ENCODE measurements around the gene AHNAK. TPM values are rescaled to one million over a fixed set of nuclear protein-coding genes. Genes with fewer than 3 reads are reported as not detected.
"Not testable (repeated sequence)": the region's sequence is repeated elsewhere in the genome, so short reads cannot be mapped to it uniquely, and the experiment has no call there.

The AHNAK gene
- total and polyA plus RNA-seq, 11 donors = 84.4 to 861 (median 384) TPM

DNA sequence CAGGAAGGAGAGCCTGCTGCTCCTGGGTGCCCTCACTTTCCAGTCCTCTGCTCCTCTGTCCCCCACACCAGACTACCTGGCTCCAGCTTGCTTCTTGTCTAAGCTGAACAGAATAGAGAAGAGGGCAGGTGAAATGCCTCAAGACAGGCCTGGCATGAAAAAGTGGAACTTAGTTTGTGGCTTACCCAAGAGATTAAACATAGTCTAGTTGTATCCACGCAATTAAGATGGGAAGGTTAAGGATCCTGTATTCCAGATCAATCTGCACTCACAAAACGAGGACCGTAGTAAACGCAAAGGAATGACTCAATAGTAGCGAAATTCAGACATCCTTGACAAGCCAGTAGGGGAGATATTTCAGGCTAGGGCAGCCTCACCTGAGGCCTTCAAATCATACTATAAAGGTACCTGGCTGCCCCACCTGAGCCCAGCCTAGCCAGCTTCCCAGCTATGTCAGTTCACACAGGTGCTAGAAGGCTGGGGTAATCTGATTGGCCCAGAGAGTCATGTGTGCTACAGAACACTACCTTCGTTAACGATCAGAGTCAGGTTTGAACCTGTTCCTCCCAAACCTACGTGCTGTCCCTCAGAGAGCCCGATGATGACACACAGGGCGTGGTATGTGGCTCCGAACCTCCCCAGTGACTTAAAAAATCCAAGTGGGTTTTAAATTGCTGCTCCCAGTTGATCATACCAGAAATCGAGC is 46.5 kb downstream of the AHNAK start:
- H3K27ac ChIP-seq = peak overlapping the region in 10 of 12 donors; percentile 31 to 90 (median 78)
- intact Hi-C loops (cut with DNase I) = loop anchor here in 4 of 10 donors (5.0 kb wide), 3 partner anchors 42 to 68 kb away; no protein-coding TSS in a partner anchor
- H3K36me3 ChIP-seq = no peaks in the 10 kb centered on the region
- H3K9me3 ChIP-seq = no peaks in the 10 kb centered on the region
- no peak overlapping the region for H3K4me3 ChIP-seq
- ATAC-seq = no peak
- no peak for DNase-seq
- peaks cover 0 to 64% (median 45%) of the 10 kb centered on the region in 12 donors for H3K4me1 ChIP-seq
- no peaks in the 10 kb centered on the region for H3K27me3 ChIP-seq
- TF ChIP-seq POLR2A (IDR thresholded peaks at IDR 0.05) = no peak
- TF ChIP-seq, protein P1, sequence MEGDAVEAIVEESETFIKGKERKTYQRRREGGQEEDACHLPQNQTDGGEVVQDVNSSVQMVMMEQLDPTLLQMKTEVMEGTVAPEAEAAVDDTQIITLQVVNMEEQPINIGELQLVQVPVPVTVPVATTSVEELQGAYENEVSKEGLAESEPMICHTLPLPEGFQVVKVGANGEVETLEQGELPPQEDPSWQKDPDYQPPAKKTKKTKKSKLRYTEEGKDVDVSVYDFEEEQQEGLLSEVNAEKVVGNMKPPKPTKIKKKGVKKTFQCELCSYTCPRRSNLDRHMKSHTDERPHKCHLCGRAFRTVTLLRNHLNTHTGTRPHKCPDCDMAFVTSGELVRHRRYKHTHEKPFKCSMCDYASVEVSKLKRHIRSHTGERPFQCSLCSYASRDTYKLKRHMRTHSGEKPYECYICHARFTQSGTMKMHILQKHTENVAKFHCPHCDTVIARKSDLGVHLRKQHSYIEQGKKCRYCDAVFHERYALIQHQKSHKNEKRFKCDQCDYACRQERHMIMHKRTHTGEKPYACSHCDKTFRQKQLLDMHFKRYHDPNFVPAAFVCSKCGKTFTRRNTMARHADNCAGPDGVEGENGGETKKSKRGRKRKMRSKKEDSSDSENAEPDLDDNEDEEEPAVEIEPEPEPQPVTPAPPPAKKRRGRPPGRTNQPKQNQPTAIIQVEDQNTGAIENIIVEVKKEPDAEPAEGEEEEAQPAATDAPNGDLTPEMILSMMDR (IDR thresholded peaks at IDR 0.05) = no peak
- WGBS, 4 donors = 84 to 89% (median 87%) methylated on average over 12 of the region's 12 CpGs

DNA sequence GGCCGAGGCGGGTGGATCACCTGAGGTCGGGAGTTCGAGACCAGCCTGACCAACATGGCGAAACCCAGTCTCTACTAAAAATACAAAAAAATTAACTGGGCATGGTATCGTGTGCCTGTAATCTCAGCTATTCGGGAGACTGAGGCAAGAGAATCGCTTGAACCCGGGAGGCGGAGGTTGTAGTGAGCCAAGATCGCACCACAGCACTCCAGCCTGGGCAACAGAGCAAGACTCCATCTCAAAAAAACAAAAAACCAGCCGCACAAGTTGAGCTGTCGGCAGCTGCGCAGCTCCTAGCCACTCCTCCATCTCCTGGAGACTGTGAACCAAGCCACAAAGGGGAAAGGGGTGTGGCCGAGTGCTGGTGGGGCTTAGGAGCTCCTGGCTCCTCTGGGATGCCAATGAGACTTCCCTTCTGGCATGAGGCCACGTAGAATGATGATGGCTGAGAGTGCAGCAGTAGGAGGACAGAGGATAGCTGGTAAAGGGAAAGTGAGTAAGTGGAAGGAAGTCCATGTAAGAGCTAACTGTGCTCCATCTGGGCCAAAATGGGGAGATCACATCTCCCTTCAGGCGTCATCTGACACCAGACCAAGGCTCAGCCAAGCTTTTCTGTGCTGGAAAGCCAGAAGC is 47.2 kb downstream of the AHNAK start:
- H3K36me3 ChIP-seq, H3K4me3 ChIP-seq, H3K27me3 ChIP-seq, H3K9me3 ChIP-seq: not testable (repeated sequence)
- ATAC-seq = peak; percentile 34 to 71 (median 58)
- DNase-seq = peak; percentile 46 to 75 (median 68)
- WGBS, 4 donors = 70 to 82% (median 80%) methylated on average over 17 of the region's 17 CpGs
- peaks cover 0 to 63% (median 38%) of the 10 kb centered on the region in 12 donors for H3K4me1 ChIP-seq
- H3K27ac ChIP-seq = peak overlapping the region in 10 of 12 donors; percentile 31 to 90 (median 77)
- intact Hi-C loops (cut with DNase I) = loop anchor here in 2 of 10 donors (5.0 kb wide), 2 partner anchors 43 to 63 kb away; no protein-coding TSS in a partner anchor

DNA sequence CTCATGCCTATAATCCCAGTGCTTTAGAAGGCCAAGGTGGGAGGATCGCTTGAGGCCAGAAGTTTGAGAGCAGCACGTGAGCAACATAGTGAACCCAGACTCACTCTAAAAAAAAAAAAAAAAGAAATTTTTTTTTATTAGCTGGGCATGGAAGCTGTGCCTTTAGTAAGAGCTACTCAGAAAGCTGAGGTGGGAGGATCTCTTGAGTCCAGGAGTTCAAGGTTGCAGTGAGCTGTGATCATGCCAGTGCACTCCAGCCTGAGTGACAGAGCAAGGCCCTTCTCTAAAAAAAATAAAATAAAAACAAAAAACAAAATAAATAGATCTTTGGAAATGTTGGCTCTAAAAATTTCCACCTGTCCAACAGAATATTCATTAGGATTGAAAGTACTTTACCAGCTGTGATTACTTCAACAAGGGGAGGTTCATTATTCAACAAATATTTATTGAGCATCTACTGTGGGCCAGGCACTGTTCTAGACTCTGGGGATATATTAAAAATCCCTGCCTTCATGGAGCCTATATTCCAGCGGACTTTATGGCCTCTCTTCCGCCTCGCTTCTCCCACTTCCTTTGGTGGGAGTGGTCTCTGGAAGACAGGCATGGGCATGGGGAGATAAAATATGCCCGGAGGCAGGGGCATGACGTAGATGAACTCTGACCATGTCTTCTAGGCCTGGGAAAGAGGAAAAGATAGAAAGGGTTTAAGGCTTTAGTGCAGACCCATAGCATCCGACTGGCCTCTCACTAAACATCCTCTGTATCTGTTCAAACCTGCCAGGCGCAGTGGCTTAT is 47.9 kb downstream of the AHNAK start:
- H3K36me3 ChIP-seq = no peaks in the 10 kb centered on the region
- H3K9me3 ChIP-seq = no peaks in the 10 kb centered on the region
- intact Hi-C loops (cut with DNase I) = loop anchor here in 2 of 10 donors (5.0 kb wide), 2 partner anchors 44 to 64 kb away; no protein-coding TSS in a partner anchor
- H3K27me3 ChIP-seq = no peaks in the 10 kb centered on the region
- DNase-seq = no peak
- peaks cover 0 to 59% (median 36%) of the 10 kb centered on the region in 12 donors for H3K4me1 ChIP-seq
- no peak for ATAC-seq
- no peak overlapping the region for H3K4me3 ChIP-seq
- TF ChIP-seq POLR2A (IDR thresholded peaks at IDR 0.05) = no peak
- TF ChIP-seq, protein P1 (IDR thresholded peaks at IDR 0.05) = no peak
- 95 to 97% (median 96%) methylated on average over 9 of the region's 9 CpGs for WGBS, 4 donors
- peak overlapping the region in 1 of 12 donors; percentile 88 for H3K27ac ChIP-seq

DNA sequence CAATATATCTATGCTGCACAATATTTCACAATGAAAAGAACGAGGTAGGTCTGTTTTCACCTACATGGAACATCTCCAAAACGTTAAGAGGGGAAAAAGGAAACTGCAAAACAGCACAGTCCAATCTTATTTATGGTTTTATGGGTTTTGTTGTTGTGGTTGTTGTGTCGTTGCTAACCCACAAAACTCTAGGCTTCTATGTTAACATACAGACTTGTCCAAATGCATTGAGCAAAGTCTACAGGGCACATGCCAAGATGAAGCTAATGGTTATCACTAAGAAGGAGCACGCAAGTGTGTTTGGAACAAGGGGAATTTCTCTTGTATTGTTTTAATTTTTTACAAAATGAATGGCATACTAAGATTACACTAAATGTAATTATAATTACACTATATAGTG is 48.6 kb downstream of the AHNAK start:
- Histone ChIP-seq H3K9me3 (no peaks in the 10 kb centered on the region), H3K27me3 (no peaks in the 10 kb centered on the region), H3K27ac (peak overlapping the region in 1 of 12 donors; percentile 22), H3K4me1 (peaks cover 0 to 53% (median 34%) of the 10 kb centered on the region in 12 donors), H3K36me3 (no peaks in the 10 kb centered on the region), H3K4me3 (no peak overlapping the region)
- TF ChIP-seq POLR2A (IDR thresholded peaks at IDR 0.05) = no peak
- TF ChIP-seq, protein P1 (IDR thresholded peaks at IDR 0.05) = no peak
- intact Hi-C loops (cut with DNase I) = loop anchor here in 2 of 10 donors (5.0 kb wide), 2 partner anchors 44 to 64 kb away; no protein-coding TSS in a partner anchor
- ATAC-seq (no peak), DNase-seq (no peak)
- 82 to 90% (median 87%) methylated on average over 4 of the region's 4 CpGs for WGBS, 4 donors
